CD4-positive, alpha-beta T cell treated with Interleukin-10 for 1 hour (primary cell): Measurements from ENCODE around the gene HDC.

Experiments
- DNase-seq: peaks from one replicate; pipeline ENCODE4 v3.0.0-alpha.2; 2020

The HDC gene

GRCh38 chr15:50222181-50222580 lies 43.3 kb downstream of the HDC start:
- DNase-seq = no peak

GRCh38 chr15:50219820-50220219 lies 45.7 kb downstream of the HDC start:
- no peak for DNase-seq

- no peak for DNase-seq
Measured at GRCh38 chr15:50218691-50219090, 46.8 kb downstream of the HDC start.

- no peak for DNase-seq
Measured at GRCh38 chr15:50218291-50218690, 47.2 kb downstream of the HDC start.

GRCh38 chr15:50210462-50211157 lies 54.9 kb downstream of the HDC start:
- DNase-seq = no peak

- no peak for DNase-seq
Measured at GRCh38 chr15:50209809-50210208, 55.7 kb downstream of the HDC start.

- no peak for DNase-seq
Measured at GRCh38 chr15:50206020-50206419, 59.5 kb downstream of the HDC start.

- no peak for DNase-seq
Measured at GRCh38 chr15:50202003-50202402, 63.5 kb downstream of the HDC start.

- no peak for DNase-seq
Measured at GRCh38 chr15:50192926-50193620, 72.5 kb downstream of the HDC start.

GRCh38 chr15:50192164-50192563 lies 73.4 kb downstream of the HDC start:
- DNase-seq = no peak
